K562 (cell line): ENCODE results near the gene CCT8L2. TPM values are rescaled to one million over a fixed set of nuclear protein-coding genes. Genes with fewer than 3 reads are reported as not detected.
"Not testable (repeated sequence)": the region's sequence is repeated elsewhere in the genome, so short reads cannot be mapped to it uniquely, and the experiment has no call there.

ENCODE experiments used
- CCNT2 ChIP-seq: IDR thresholded peaks from 2 replicates; pipeline ENCODE4 v1.6.1; 2011; ENCODE audit warnings: borderline replicate concordance, low read depth, mild to moderate bottlenecking, moderate library complexity, mixed read lengths, low read length; ENCODE audit not compliant: insufficient read length; ENCODE audit errors: extremely low read depth
- HDGF ChIP-seq: fragments of 450-650 bp; IDR thresholded peaks from 2 replicates; pipeline ENCODE4 v1.6.1; 2016
- MAFK ChIP-seq: IDR thresholded peaks from 2 replicates; pipeline ENCODE4 v1.6.1; 2011; ENCODE audit warnings: low read length, improper control_type of control experiment
- MED1 ChIP-seq: sonication (generic); formaldehyde crosslinking; IDR thresholded peaks from 2 replicates; pipeline ENCODE4 v1.8.1; 2023; ENCODE audit warnings: missing genetic modification reagents, borderline replicate concordance
- RBFOX2 ChIP-seq: fragments of 200-400 bp; formaldehyde crosslinking; IDR thresholded peaks from 2 replicates; pipeline ENCODE4 v1.6.1; 2017; ENCODE audit warnings: low read depth, mild to moderate bottlenecking, low read length, moderate library complexity
- TARDBP ChIP-seq: fragments of 450-650 bp; IDR thresholded peaks from 2 replicates; pipeline ENCODE4 v1.6.1; 2016
- TBL1XR1 ChIP-seq, 2 experiments: IDR thresholded peaks; 2 replicates each; pipeline ENCODE4 v1.6.1; 2012; ENCODE audit warnings: improper control_type of control experiment in 2 of 2, low read length in 2 of 2, mild to moderate bottlenecking in 1 of 2
- TOE1 ChIP-seq, 2 experiments: fragments of 450-650 bp in 1 of 2; sonication (generic) in 1 of 2; formaldehyde crosslinking in 1 of 2; IDR thresholded peaks; 2 replicates each; pipeline versions ENCODE4 v1.7.1 to v1.8.0; 2016 to 2022; ENCODE audit warnings: borderline replicate concordance in 2 of 2, mild to moderate bottlenecking in 2 of 2, antibody characterized with exemption in 1 of 2, inconsistent platforms in 1 of 2, low read depth in 1 of 2, missing genetic modification reagents in 1 of 2, moderate library complexity in 1 of 2
- ZNF165 ChIP-seq: fragments of 250-450 bp; sonication (Bioruptor Pico); IDR thresholded peaks from 2 replicates; pipeline ENCODE4 v1.4.0; 2020; ENCODE audit warnings: borderline replicate concordance
- ZNF717 ChIP-seq: fragments of 250-450 bp; sonication (Bioruptor Pico); IDR thresholded peaks from 2 replicates; pipeline ENCODE4 v1.5.0; 2021
- polyA plus RNA-seq, 8 experiments: library from polyadenylated mRNA; depleted of rRNA in 4 of 8; stranded (reverse) in 5 of 8; unstranded in 3 of 8; fragments of >200 nt; fragmentation: Nextera tagmentation in 2 of 8; fragmentation: Illumina TruSeq in 1 of 8; extraction: Ambion mirVana in 2 of 8; extraction: Trizol in 1 of 8; gene quantifications; 2 replicates each; pipeline versions ENCODE4 v1.2.1 to v1.2.3, GENCODE V29; 2011 to 2014; ENCODE audit warnings: inconsistent platforms in 1 of 8, missing spikeins in 1 of 8
- total RNA-seq, 7 experiments: library from RNA; depleted of rRNA in 6 of 7; stranded (reverse); fragments of >200 nt in 6 of 7; fragmentation: Illumina TruSeq in 2 of 7; extraction: Trizol in 2 of 7; gene quantifications; 2 replicates each; pipeline versions ENCODE4 v1.2.1 to v1.2.3, GENCODE V29; 2011 to 2021; ENCODE audit warnings: low replicate concordance in 1 of 7
- TF ChIP-seq, protein P1 (sequence below), 2 experiments: fragments of 450-650 bp in 1 of 2; IDR thresholded peaks; 2 replicates each; pipeline ENCODE4 v1.6.1; 2011 to 2017; ENCODE audit warnings: low read depth in 2 of 2, antibody characterized with exemption in 1 of 2, borderline replicate concordance in 1 of 2, low read length in 1 of 2, mild to moderate bottlenecking in 1 of 2, mixed read lengths in 1 of 2; ENCODE audit not compliant: control insufficient read depth in 1 of 2
- TF ChIP-seq, protein P2 (sequence below): sonication (generic); formaldehyde crosslinking; IDR thresholded peaks from 2 replicates; pipeline ENCODE4 v1.4.0; 2020; ENCODE audit warnings: mild to moderate bottlenecking, missing genetic modification reagents
- TF ChIP-seq, protein P3 (sequence below): sonication (generic); formaldehyde crosslinking; IDR thresholded peaks from 2 replicates; pipeline ENCODE4 v1.8.1; 2023; ENCODE audit warnings: mild to moderate bottlenecking, missing genetic modification reagents
- TF ChIP-seq, protein P4 (sequence below): sonication (generic); formaldehyde crosslinking; IDR thresholded peaks from 2 replicates; pipeline ENCODE4 v1.8.0; 2022; ENCODE audit warnings: missing genetic modification reagents, mild to moderate bottlenecking, moderate library complexity, borderline replicate concordance
- TF ChIP-seq, protein P5 (sequence below): IDR thresholded peaks from 2 replicates; pipeline ENCODE4 v1.6.1; 2016; ENCODE audit warnings: missing genetic modification characterization, missing compliant biosample characterization

The CCT8L2 gene
- total and polyA plus RNA-seq, 9 of the 15 experiments (the other 6 are each of a cell fraction or from before 2014, with no cell fraction given), result 0.13 TPM; not detected in 8

DNA sequence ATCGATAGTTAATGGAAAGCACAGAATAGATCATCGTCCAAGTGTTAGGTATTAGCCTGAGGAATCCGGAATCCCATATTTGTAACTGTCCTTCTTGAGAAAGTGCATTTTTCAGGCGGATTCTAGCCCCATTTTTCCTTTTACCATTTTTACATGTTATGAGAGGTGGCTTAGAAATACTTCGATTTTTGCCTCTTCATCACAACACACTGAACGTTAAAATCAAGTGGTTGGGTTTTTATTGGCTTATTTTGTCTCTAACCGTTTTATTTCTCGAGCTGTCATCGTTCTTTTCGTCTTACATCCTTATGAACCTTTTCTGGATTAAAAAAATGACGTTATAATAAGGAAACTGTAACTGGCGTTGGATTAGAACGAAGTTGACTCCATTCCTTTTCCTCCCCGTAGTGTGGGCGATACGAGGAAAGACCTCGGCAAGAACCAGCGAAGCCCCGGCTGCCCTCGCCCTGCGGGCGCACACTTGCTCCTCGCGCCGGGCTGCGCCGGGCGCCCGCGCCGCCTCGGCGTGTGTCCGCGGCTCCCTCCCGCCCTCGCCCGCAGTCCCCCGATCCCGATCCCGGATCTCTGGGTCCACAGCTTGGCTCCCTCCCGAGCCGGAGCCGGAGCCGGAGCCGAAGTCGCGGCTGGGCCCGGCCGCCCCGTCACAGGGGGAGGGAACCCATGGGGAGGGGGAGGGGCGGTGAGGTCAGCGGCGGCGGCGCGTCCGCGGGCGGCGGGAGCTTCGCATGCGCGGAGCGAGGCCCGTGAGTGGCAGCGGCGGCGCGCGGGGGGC is 8.2 kb upstream of the CCT8L2 start (continued):
- TF ChIP-seq TOE1 (IDR thresholded peaks at IDR 0.05; ENCODE audit: borderline replicate concordance), result peak; percentile 93; the same call in 1 of the 2 replicates
- TF ChIP-seq TOE1 (CRISPR knock-in tag; IDR thresholded peaks at IDR 0.05; ENCODE audit: borderline replicate concordance, low read depth), result not testable (repeated sequence)
- peak; percentile 89 for TF ChIP-seq RBFOX2
- peak; percentile 60; the same call in 1 of the 2 replicates for TF ChIP-seq MED1 (CRISPR knock-in tag)
- peak; percentile 39 for TF ChIP-seq MAFK
- TF ChIP-seq, protein P1, sequence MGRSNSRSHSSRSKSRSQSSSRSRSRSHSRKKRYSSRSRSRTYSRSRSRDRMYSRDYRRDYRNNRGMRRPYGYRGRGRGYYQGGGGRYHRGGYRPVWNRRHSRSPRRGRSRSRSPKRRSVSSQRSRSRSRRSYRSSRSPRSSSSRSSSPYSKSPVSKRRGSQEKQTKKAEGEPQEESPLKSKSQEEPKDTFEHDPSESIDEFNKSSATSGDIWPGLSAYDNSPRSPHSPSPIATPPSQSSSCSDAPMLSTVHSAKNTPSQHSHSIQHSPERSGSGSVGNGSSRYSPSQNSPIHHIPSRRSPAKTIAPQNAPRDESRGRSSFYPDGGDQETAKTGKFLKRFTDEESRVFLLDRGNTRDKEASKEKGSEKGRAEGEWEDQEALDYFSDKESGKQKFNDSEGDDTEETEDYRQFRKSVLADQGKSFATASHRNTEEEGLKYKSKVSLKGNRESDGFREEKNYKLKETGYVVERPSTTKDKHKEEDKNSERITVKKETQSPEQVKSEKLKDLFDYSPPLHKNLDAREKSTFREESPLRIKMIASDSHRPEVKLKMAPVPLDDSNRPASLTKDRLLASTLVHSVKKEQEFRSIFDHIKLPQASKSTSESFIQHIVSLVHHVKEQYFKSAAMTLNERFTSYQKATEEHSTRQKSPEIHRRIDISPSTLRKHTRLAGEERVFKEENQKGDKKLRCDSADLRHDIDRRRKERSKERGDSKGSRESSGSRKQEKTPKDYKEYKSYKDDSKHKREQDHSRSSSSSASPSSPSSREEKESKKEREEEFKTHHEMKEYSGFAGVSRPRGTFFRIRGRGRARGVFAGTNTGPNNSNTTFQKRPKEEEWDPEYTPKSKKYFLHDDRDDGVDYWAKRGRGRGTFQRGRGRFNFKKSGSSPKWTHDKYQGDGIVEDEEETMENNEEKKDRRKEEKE (IDR thresholded peaks at IDR 0.05; ENCODE audit: borderline replicate concordance in 1 of 2, control insufficient read depth in 1 of 2, low read depth in 2 of 2, low read length in 1 of 2), result peak in 1 of 2 experiments; percentile 86; a peak in 1 of 4 replicates
- TF ChIP-seq, protein P2, sequence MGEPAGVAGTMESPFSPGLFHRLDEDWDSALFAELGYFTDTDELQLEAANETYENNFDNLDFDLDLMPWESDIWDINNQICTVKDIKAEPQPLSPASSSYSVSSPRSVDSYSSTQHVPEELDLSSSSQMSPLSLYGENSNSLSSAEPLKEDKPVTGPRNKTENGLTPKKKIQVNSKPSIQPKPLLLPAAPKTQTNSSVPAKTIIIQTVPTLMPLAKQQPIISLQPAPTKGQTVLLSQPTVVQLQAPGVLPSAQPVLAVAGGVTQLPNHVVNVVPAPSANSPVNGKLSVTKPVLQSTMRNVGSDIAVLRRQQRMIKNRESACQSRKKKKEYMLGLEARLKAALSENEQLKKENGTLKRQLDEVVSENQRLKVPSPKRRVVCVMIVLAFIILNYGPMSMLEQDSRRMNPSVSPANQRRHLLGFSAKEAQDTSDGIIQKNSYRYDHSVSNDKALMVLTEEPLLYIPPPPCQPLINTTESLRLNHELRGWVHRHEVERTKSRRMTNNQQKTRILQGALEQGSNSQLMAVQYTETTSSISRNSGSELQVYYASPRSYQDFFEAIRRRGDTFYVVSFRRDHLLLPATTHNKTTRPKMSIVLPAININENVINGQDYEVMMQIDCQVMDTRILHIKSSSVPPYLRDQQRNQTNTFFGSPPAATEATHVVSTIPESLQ (CRISPR knock-in tag), result peak; percentile 87
- peak; percentile 99 for TF ChIP-seq CCNT2
- TF ChIP-seq, protein P3, sequence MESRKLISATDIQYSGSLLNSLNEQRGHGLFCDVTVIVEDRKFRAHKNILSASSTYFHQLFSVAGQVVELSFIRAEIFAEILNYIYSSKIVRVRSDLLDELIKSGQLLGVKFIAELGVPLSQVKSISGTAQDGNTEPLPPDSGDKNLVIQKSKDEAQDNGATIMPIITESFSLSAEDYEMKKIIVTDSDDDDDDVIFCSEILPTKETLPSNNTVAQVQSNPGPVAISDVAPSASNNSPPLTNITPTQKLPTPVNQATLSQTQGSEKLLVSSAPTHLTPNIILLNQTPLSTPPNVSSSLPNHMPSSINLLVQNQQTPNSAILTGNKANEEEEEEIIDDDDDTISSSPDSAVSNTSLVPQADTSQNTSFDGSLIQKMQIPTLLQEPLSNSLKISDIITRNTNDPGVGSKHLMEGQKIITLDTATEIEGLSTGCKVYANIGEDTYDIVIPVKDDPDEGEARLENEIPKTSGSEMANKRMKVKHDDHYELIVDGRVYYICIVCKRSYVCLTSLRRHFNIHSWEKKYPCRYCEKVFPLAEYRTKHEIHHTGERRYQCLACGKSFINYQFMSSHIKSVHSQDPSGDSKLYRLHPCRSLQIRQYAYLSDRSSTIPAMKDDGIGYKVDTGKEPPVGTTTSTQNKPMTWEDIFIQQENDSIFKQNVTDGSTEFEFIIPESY (CRISPR knock-in tag), result peak; percentile 87
- TF ChIP-seq ZNF717 (CRISPR knock-in tag), result peak; percentile 78; the same call in 1 of the 2 replicates
- TF ChIP-seq, protein P4, sequence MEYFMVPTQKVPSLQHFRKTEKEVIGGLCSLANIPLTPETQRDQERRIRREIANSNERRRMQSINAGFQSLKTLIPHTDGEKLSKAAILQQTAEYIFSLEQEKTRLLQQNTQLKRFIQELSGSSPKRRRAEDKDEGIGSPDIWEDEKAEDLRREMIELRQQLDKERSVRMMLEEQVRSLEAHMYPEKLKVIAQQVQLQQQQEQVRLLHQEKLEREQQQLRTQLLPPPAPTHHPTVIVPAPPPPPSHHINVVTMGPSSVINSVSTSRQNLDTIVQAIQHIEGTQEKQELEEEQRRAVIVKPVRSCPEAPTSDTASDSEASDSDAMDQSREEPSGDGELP (CRISPR knock-in tag), result peak; percentile 94
- peak; percentile 86; the same call in 1 of the 2 replicates for TF ChIP-seq ZNF165
- TF ChIP-seq HDGF, result 0 out of 2 replicates have a peak, but pooled peaks have one; percentile 32
- peak; percentile 82 for TF ChIP-seq TARDBP
- TF ChIP-seq TBL1XR1 (IDR thresholded peaks at IDR 0.05; ENCODE audit: low read length in 2 of 2), result peak; percentile 90 to 98
- TF ChIP-seq, protein P5, sequence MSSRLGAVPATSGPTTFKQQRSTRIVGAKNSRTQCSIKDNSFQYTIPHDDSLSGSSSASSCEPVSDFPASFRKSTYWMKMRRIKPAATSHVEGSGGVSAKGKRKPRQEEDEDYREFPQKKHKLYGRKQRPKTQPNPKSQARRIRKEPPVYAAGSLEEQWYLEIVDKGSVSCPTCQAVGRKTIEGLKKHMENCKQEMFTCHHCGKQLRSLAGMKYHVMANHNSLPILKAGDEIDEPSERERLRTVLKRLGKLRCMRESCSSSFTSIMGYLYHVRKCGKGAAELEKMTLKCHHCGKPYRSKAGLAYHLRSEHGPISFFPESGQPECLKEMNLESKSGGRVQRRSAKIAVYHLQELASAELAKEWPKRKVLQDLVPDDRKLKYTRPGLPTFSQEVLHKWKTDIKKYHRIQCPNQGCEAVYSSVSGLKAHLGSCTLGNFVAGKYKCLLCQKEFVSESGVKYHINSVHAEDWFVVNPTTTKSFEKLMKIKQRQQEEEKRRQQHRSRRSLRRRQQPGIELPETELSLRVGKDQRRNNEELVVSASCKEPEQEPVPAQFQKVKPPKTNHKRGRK, result peak; percentile 71
